WERI-Rb-1 (cell line): ENCODE results near the gene STRN3.

Source experiments
- DNase-seq: peaks from one replicate; pipeline ENCODE4 v3.0.0-alpha.2; 2020
- H3K27ac ChIP-seq: fragments of 250-450 bp; sonication (Bioruptor Pico); 2 replicates; pipeline ENCODE4 v1.5.1; 2020; ENCODE audit warnings: mild to moderate bottlenecking, moderate library complexity
- H3K27me3 ChIP-seq: fragments of 250-450 bp; sonication (Bioruptor Pico); 2 replicates; pipeline ENCODE4 v1.5.1; 2021; ENCODE audit warnings: mild to moderate bottlenecking, low read depth, moderate library complexity; ENCODE audit not compliant: insufficient read depth, severe bottlenecking
- H3K36me3 ChIP-seq: fragments of 250-450 bp; sonication (Bioruptor Pico); 2 replicates; pipeline ENCODE4 v1.5.1; 2020; ENCODE audit warnings: mild to moderate bottlenecking, moderate library complexity
- H3K4me3 ChIP-seq: 2 replicates; pipeline ENCODE4 v1.5.1; 2011; ENCODE audit warnings: low read depth, mild to moderate bottlenecking, control low read depth, low read length
- H3K9me3 ChIP-seq: fragments of 250-450 bp; sonication (Bioruptor Pico); 2 replicates; pipeline ENCODE4 v1.5.1; 2021; ENCODE audit warnings: mild to moderate bottlenecking, moderate library complexity; ENCODE audit not compliant: severe bottlenecking
- CTCF ChIP-seq: IDR thresholded peaks from 2 replicates; pipeline ENCODE4 v1.5.1; 2011; ENCODE audit warnings: low read depth, mild to moderate bottlenecking, control low read depth, inconsistent platforms, low read length

STRN3 gene

GRCh38 chr14:30928462-30928861 is 97.7 kb downstream of the STRN3 start:
- DNase-seq = no peak
- TF ChIP-seq CTCF = no peak
- Histone ChIP-seq H3K27me3 (no peaks in the 10 kb centered on the region), H3K4me3 (no peak overlapping the region), H3K27ac (no peak overlapping the region), H3K36me3 (peaks cover 4% of the 10 kb centered on the region), H3K9me3 (no peaks in the 10 kb centered on the region)

- TF ChIP-seq CTCF = no peak
- DNase-seq = no peak
- Histone ChIP-seq H3K36me3 (peaks cover 8% of the 10 kb centered on the region), H3K27ac (no peak overlapping the region), H3K9me3 (no peaks in the 10 kb centered on the region), H3K27me3 (no peaks in the 10 kb centered on the region), H3K4me3 (no peak overlapping the region)
Observed at GRCh38 chr14:30925254-30925653, 100.9 kb downstream of the STRN3 start.

GRCh38 chr14:30921788-30922187 is 104.4 kb downstream of the STRN3 start:
- H3K27ac ChIP-seq = no peak overlapping the region
- H3K27me3 ChIP-seq = no peaks in the 10 kb centered on the region
- no peak for DNase-seq
- peaks cover 8% of the 10 kb centered on the region for H3K36me3 ChIP-seq
- no peak for TF ChIP-seq CTCF
- no peak overlapping the region for H3K4me3 ChIP-seq
- H3K9me3 ChIP-seq = no peaks in the 10 kb centered on the region

GRCh38 chr14:30921305-30921704 is 104.9 kb downstream of the STRN3 start:
- H3K27me3 ChIP-seq = no peaks in the 10 kb centered on the region
- no peaks in the 10 kb centered on the region for H3K9me3 ChIP-seq
- peaks cover 10% of the 10 kb centered on the region for H3K36me3 ChIP-seq
- no peak overlapping the region for H3K4me3 ChIP-seq
- no peak for DNase-seq
- no peak for TF ChIP-seq CTCF
- no peak overlapping the region for H3K27ac ChIP-seq

- Histone ChIP-seq H3K9me3 (no peaks in the 10 kb centered on the region), H3K27me3 (no peaks in the 10 kb centered on the region), H3K36me3 (peaks cover 15% of the 10 kb centered on the region), H3K4me3 (no peak overlapping the region), H3K27ac (no peak overlapping the region)
- no peak for DNase-seq
- TF ChIP-seq CTCF = no peak
Observed at GRCh38 chr14:30915596-30915995, 110.6 kb downstream of the STRN3 start.

- Histone ChIP-seq H3K27me3 (no peaks in the 10 kb centered on the region), H3K36me3 (peaks cover 20% of the 10 kb centered on the region), H3K27ac (no peak overlapping the region), H3K4me3 (no peak overlapping the region), H3K9me3 (no peaks in the 10 kb centered on the region)
- DNase-seq = no peak
- no peak for TF ChIP-seq CTCF
Observed at GRCh38 chr14:30914812-30915211, 111.4 kb downstream of the STRN3 start.
